SK-N-SH (cell line): ENCODE data around the gene TRPC4. TPM values are rescaled to one million over a fixed set of nuclear protein-coding genes. Genes with fewer than 3 reads are reported as not detected.

Source experiments
- CTCF ChIA-PET: fragments of 300-600, 350-600 bp; formaldehyde crosslinking; extraction: SDS; loops from one replicate; lab custom pipeline; 2021; lab: Yijun Ruan, JAX
- POLR2A ChIA-PET: fragments of 350-600 bp; sonication (Branson Sonifier 250); formaldehyde crosslinking; extraction: SDS; loops from one replicate; lab custom pipeline; 2020; ENCODE audit warnings: antibody characterized with exemption, inconsistent platforms; lab: Yijun Ruan, JAX
- DNase-seq: peaks from one replicate; pipeline ENCODE4 v3.0.0; 2012
- H2AFZ ChIP-seq: fragments of 200-600 bp; sonication (generic); 2 replicates; pipeline ENCODE4 v1.8.1; 2016; ENCODE audit warnings: antibody characterized with exemption, mild to moderate bottlenecking, low read depth
- H3F3A ChIP-seq: fragments of 200-600 bp; sonication (generic); replicated peaks from 2 replicates; pipeline ENCODE3; 2016; ENCODE audit warnings: antibody characterized with exemption, mild to moderate bottlenecking; ENCODE audit not compliant: insufficient read depth
- H3K27ac ChIP-seq, 2 experiments: fragments of 200-500 bp in 1 of 2; fragments of 200-600 bp in 1 of 2; sonication (Bioruptor generic) in 1 of 2; sonication (generic), shearing (Covaris generic) in 1 of 2; 2 replicates each; pipeline versions ENCODE4 v1.5.1 to v1.6.1; 2014 to 2016; ENCODE audit warnings: low read depth in 2 of 2, inconsistent platforms in 1 of 2, low read length in 1 of 2, mild to moderate bottlenecking in 1 of 2, mixed read lengths in 1 of 2
- H3K27me3 ChIP-seq: fragments of 200-600 bp; sonication (generic), shearing (Covaris generic); 2 replicates; pipeline ENCODE4 v1.6.1; 2016; ENCODE audit warnings: mixed run types; ENCODE audit not compliant: insufficient read depth
- H3K36me3 ChIP-seq, 2 experiments: fragments of 200-500 bp in 1 of 2; fragments of 200-600 bp in 1 of 2; sonication (Bioruptor generic) in 1 of 2; sonication (generic) in 1 of 2; replicated peaks in 1 of 2; 2 replicates each; pipeline versions ENCODE3 to v1.5.1; 2014 to 2016; ENCODE audit warnings: low read length in 1 of 2, mild to moderate bottlenecking in 1 of 2; ENCODE audit not compliant: insufficient read depth in 2 of 2, control insufficient read depth in 1 of 2
- H3K4me1 ChIP-seq, 2 experiments: fragments of 200-500 bp in 1 of 2; fragments of 200-600 bp in 1 of 2; sonication (Bioruptor generic) in 1 of 2; sonication (generic), shearing (Covaris generic) in 1 of 2; 2 replicates each; pipeline versions ENCODE4 v1.5.1 to v1.6.1; 2014 to 2016; ENCODE audit warnings: low read depth in 1 of 2, low read length in 1 of 2, mixed run types in 1 of 2; ENCODE audit not compliant: insufficient read depth in 2 of 2, control insufficient read depth in 1 of 2
- H3K4me2 ChIP-seq: fragments of 200-600 bp; sonication (generic), shearing (Covaris generic); 2 replicates; pipeline ENCODE4 v1.6.1; 2017; ENCODE audit warnings: mixed run types
- H3K4me3 ChIP-seq, 2 experiments: fragments of 200-500 bp in 1 of 2; fragments of 200-600 bp in 1 of 2; sonication (Bioruptor generic) in 1 of 2; sonication (generic), shearing (Covaris generic) in 1 of 2; 2 replicates each; pipeline versions ENCODE4 v1.5.1 to v1.8.1; 2014 to 2016; ENCODE audit warnings: low read depth in 2 of 2, inconsistent platforms in 1 of 2, low read length in 1 of 2, mild to moderate bottlenecking in 1 of 2, mixed read lengths in 1 of 2, moderate library complexity in 1 of 2
- H3K79me2 ChIP-seq: fragments of 200-600 bp; sonication (generic); 2 replicates; pipeline ENCODE4 v1.8.1; 2017; ENCODE audit warnings: mild to moderate bottlenecking; ENCODE audit not compliant: insufficient read depth
- H3K9ac ChIP-seq: fragments of 200-600 bp; sonication (generic); 2 replicates; pipeline ENCODE4 v1.6.1; 2017; ENCODE audit warnings: mixed run types
- H3K9me2 ChIP-seq: fragments of 200-600 bp; sonication (generic); 2 replicates; pipeline ENCODE4 v1.6.1; 2017; ENCODE audit warnings: mixed run types
- H3K9me3 ChIP-seq: fragments of 200-600 bp; sonication (generic); 2 replicates; pipeline ENCODE4 v1.6.1; 2017; ENCODE audit warnings: mixed run types, mild to moderate bottlenecking, moderate library complexity
- H4K20me1 ChIP-seq: fragments of 200-600 bp; sonication (generic); 2 replicates; pipeline ENCODE4 v1.6.1; 2017; ENCODE audit warnings: mild to moderate bottlenecking, mixed run types; ENCODE audit not compliant: insufficient read depth
- ELF1 ChIP-seq: IDR thresholded peaks from 2 replicates; pipeline ENCODE4 v1.4.0; 2012
- EP300 ChIP-seq, 2 experiments: IDR thresholded peaks; 2 replicates each; pipeline versions ENCODE4 v1.4.0 to v1.6.1; 2012; ENCODE audit warnings: borderline replicate concordance in 1 of 2, low read depth in 1 of 2, low read length in 1 of 2
- EZH2phosphoT487 ChIP-seq: fragments of 200-600 bp; sonication (generic); IDR thresholded peaks from 2 replicates; pipeline ENCODE4 v1.6.1; 2017; ENCODE audit warnings: low read depth, mixed run types, mild to moderate bottlenecking, antibody characterized with exemption, moderate library complexity, borderline replicate concordance
- FOSL2 ChIP-seq: IDR thresholded peaks from 2 replicates; pipeline ENCODE4 v1.4.0; 2012; ENCODE audit warnings: low read depth, mild to moderate bottlenecking, moderate library complexity, borderline replicate concordance
- FOXJ3 ChIP-seq: sonication (generic); formaldehyde crosslinking; IDR thresholded peaks from 2 replicates; pipeline ENCODE4 v1.5.1; 2020; ENCODE audit warnings: mild to moderate bottlenecking, missing genetic modification reagents
- FOXM1 ChIP-seq: IDR thresholded peaks from 2 replicates; pipeline ENCODE4 v1.4.0; 2012; ENCODE audit warnings: low read depth, mild to moderate bottlenecking
- GABPA ChIP-seq: IDR thresholded peaks from 2 replicates; pipeline ENCODE4 v1.4.0; 2012; ENCODE audit warnings: low read depth, mild to moderate bottlenecking
- JUND ChIP-seq: IDR thresholded peaks from 2 replicates; pipeline ENCODE4 v1.4.0; 2012
- MEF2A ChIP-seq: IDR thresholded peaks from 2 replicates; pipeline ENCODE4 v1.4.0; 2012; ENCODE audit warnings: low read depth, borderline replicate concordance
- MXI1 ChIP-seq: IDR thresholded peaks from 2 replicates; pipeline ENCODE4 v1.6.1; 2012; ENCODE audit warnings: mild to moderate bottlenecking, low read depth, low read length, improper control_type of control experiment
- RAD21 ChIP-seq: IDR thresholded peaks from 2 replicates; pipeline ENCODE4 v1.6.1; 2012; ENCODE audit warnings: mild to moderate bottlenecking, low read length
- RFX5 ChIP-seq: IDR thresholded peaks from 2 replicates; pipeline ENCODE4 v1.6.1; 2012; ENCODE audit warnings: mild to moderate bottlenecking, improper control_type of control experiment, low read length
- SIN3A ChIP-seq: IDR thresholded peaks from 2 replicates; pipeline ENCODE4 v1.6.1; 2012; ENCODE audit warnings: low read depth, mild to moderate bottlenecking, low read length, moderate library complexity, borderline replicate concordance
- SMC3 ChIP-seq: IDR thresholded peaks from 2 replicates; pipeline ENCODE4 v1.6.1; 2012; ENCODE audit warnings: low read depth, low read length, improper control_type of control experiment
- TCF12 ChIP-seq: IDR thresholded peaks from 2 replicates; pipeline ENCODE4 v1.4.0; 2012
- TEAD4 ChIP-seq: IDR thresholded peaks from 2 replicates; pipeline ENCODE4 v1.4.0; 2012; ENCODE audit warnings: mild to moderate bottlenecking, borderline replicate concordance; ENCODE audit not compliant: insufficient read depth
- WGBS: methylation state at CpG from one replicate; pipeline ENCODE4 v1.1.6; 2017; ENCODE audit warnings: low lambda C conversion rate; 5-methylcytosine and 5-hydroxymethylcytosine counted together
- polyA plus RNA-seq, 3 experiments: library from polyadenylated mRNA; depleted of rRNA; stranded (reverse); fragments of >200 nt; gene quantifications; 2 replicates each; pipeline ENCODE4 v1.2.3, GENCODE V29; 2012
- TF ChIP-seq, protein P1 (sequence below): IDR thresholded peaks from 2 replicates; pipeline ENCODE4; 2012
- TF ChIP-seq, protein P2 (sequence below): IDR thresholded peaks from 2 replicates; pipeline ENCODE4 v1.4.0; 2012; ENCODE audit warnings: low read depth

TRPC4 gene
- polyA plus RNA-seq, 1 of the 3 experiments (the other 2 are of a cell fraction) = not detected

DNA sequence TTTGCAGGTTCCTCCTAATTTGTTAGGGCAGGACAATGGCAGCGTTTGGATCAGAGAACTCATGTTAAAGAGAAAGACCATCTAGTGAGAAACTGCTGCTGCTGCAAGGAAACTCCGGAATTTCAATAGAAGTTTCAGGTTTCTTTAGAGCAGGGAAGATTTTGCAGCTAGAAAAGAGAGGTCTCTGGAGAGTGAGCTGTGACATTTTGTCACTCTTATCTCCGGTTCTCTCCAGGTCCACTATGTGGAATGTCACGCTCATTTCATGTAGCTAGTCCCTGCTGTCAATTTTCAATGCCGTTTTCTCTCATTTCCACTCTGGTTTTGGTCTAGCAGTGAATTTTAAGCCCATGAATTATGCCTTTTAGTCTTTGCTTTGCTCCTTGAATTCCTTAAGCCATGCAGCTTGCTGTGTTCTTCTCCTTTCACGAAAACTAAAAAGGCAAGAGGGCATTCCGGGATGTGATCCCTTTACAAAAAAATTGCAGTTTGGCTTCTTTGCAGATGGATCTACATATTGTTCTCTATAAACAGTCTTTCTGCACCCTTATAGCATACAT lies 224.3 kb downstream of the TRPC4 start:
- CTCF ChIA-PET = no interaction called here
- TF ChIP-seq JUND = no peak
- TF ChIP-seq, protein P1, sequence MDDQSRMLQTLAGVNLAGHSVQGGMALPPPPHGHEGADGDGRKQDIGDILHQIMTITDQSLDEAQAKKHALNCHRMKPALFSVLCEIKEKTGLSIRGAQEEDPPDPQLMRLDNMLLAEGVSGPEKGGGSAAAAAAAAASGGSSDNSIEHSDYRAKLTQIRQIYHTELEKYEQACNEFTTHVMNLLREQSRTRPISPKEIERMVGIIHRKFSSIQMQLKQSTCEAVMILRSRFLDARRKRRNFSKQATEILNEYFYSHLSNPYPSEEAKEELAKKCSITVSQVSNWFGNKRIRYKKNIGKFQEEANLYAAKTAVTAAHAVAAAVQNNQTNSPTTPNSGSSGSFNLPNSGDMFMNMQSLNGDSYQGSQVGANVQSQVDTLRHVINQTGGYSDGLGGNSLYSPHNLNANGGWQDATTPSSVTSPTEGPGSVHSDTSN = no peak
- no peak for TF ChIP-seq ELF1
- no peak for TF ChIP-seq GABPA
- TF ChIP-seq, protein P2, sequence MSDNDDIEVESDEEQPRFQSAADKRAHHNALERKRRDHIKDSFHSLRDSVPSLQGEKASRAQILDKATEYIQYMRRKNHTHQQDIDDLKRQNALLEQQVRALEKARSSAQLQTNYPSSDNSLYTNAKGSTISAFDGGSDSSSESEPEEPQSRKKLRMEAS = no peak
- no peak for TF ChIP-seq EZH2phosphoT487
- TF ChIP-seq RAD21 = no peak
- TF ChIP-seq SIN3A = no peak
- TF ChIP-seq FOXM1 = no peak
- TF ChIP-seq SMC3 = no peak
- TF ChIP-seq EP300 (IDR thresholded peaks at IDR 0.05; ENCODE audit: borderline replicate concordance in 1 of 2, low read depth in 1 of 2, low read length in 1 of 2) = no peak
- no peak for TF ChIP-seq TCF12
- no peak for TF ChIP-seq MXI1
- no peak for TF ChIP-seq FOSL2
- no peak for TF ChIP-seq MEF2A
- no peak for TF ChIP-seq RFX5
- no peak for TF ChIP-seq TEAD4
- TF ChIP-seq, all 33 proteins: peak for 0
- POLR2A ChIA-PET = no interaction called here
- DNase-seq = no peak
- no peak overlapping the region for H3K4me3 ChIP-seq
- WGBS = 21% methylated on average over 7 of the region's 7 CpGs
- H3K9me3 ChIP-seq = no peaks in the 10 kb centered on the region
- no peak overlapping the region for H3K27ac ChIP-seq
- H3K27me3 ChIP-seq = no peaks in the 10 kb centered on the region; the same call in 1 of the 2 replicates
- no peak overlapping the region for H2AFZ ChIP-seq
- H3K4me1 ChIP-seq = no peaks in the 10 kb centered on the region; a peak in 1 of 4 replicates
- H3K9me2 ChIP-seq = no peaks in the 10 kb centered on the region
- H3K4me2 ChIP-seq = no peak overlapping the region
- H3K79me2 ChIP-seq = no peaks in the 10 kb centered on the region
- H3F3A ChIP-seq = peaks cover 10% of the 10 kb centered on the region
- no peak overlapping the region for H3K9ac ChIP-seq
- H4K20me1 ChIP-seq = no peaks in the 10 kb centered on the region
- H3K36me3 ChIP-seq = no peaks in the 10 kb centered on the region

DNA sequence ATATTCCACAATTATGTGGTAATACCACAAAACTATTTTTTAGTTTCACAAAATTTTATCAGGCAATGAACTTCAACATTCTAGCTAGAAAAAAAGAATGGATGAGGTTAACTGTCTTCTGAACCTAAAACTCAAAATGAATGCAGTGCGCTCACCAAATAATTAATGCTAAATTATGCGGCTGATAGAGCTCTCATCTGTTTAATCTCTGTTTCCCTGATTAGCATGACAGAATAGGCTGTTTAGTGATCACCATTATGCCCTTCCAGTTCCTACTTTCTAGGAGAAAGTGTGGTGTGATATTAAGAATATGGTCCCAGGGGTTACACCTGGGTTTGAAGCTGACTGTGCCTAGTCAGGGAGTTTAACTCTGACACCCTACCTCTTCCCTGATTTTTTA lies 228.2 kb downstream of the TRPC4 start:
- H3K36me3 ChIP-seq = no peaks in the 10 kb centered on the region
- WGBS = 73% methylated on average over 2 of the region's 2 CpGs
- no peak for DNase-seq

More for the DNA sequence above, 228.2 kb downstream of the TRPC4 start:
- Histone ChIP-seq H3K27ac (no peak overlapping the region), H4K20me1 (no peaks in the 10 kb centered on the region), H3K27me3 (peaks cover 7% of the 10 kb centered on the region), H3K9me2 (no peaks in the 10 kb centered on the region), H3K9ac (no peak overlapping the region), H3F3A (no peaks in the 10 kb centered on the region), H3K79me2 (no peaks in the 10 kb centered on the region), H3K4me3 (no peak overlapping the region), H3K9me3 (no peaks in the 10 kb centered on the region)
- POLR2A ChIA-PET = no interaction called here
- CTCF ChIA-PET = interaction anchor here (2.2 kb wide), 1 partner anchor 941 kb away, joined by 6 read pairs; no protein-coding TSS in a partner anchor
- TF ChIP-seq, protein P2 = no peak
- no peak for TF ChIP-seq FOXJ3
- TF ChIP-seq, all 33 proteins: peak for 0
- H3K4me1 ChIP-seq = no peaks in the 10 kb centered on the region; a peak in 1 of 4 replicates
- no peak overlapping the region for H3K4me2 ChIP-seq
- H2AFZ ChIP-seq = no peak overlapping the region
